ENCODE data around the gene FANCI. TPM values are rescaled to one million over a fixed set of nuclear protein-coding genes. Genes with fewer than 3 reads are reported as not detected.

Gene FANCI
- total RNA-seq, 3 donors from 2014 or later, result 50.3 to 65.1 (median 52.6) TPM

DNA sequence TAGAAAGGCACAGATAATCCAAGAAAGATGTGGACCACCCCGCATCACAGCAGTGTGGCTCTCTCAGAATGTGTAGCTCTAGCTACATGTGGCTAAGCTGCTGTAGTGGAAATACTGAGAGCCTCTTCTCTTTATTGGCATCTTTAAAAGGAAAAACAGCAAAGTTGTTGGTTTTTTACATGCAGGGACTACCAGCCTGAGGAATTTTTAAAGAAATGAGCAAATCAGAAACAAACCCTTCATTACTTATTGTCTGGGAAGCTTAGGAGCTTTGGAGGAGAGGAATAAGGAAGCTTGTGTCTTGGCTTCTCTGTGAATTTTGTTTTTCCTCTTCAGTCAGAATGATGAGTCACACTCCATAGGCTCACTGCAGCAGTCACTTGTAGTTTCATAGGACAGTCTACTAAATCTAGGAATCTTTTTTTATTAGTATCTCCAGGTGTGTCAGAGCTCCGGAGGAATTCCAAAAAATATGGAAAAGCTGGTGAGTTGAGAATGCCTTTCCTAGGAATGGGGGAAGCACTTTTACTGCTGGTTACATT, 63.3 kb downstream of the FANCI start:
- no peaks in the 10 kb centered on the region for H3K27me3 Mint-ChIP-seq (ENCODE audit: low read depth)
- H3K36me3 Mint-ChIP-seq (ENCODE audit: insufficient read depth), result peaks cover 4% of the 10 kb centered on the region
- DNase-seq (no peak), ATAC-seq (no peak)
- no peaks in the 10 kb centered on the region for H3K9me3 Mint-ChIP-seq
- H3K4me3 Mint-ChIP-seq, result no peak overlapping the region
- peaks cover 2% of the 10 kb centered on the region for H3K4me1 Mint-ChIP-seq (ENCODE audit: low read depth)

- Mint-ChIP-seq H3K9me3 (no peaks in the 10 kb centered on the region), H3K4me1 (ENCODE audit: low read depth) (peaks cover 2% of the 10 kb centered on the region), H3K4me3 (no peak overlapping the region), H3K36me3 (ENCODE audit: insufficient read depth) (peaks cover 6% of the 10 kb centered on the region), H3K27me3 (ENCODE audit: low read depth) (no peaks in the 10 kb centered on the region)
- DNase-seq, result no peak
- ATAC-seq, result no peak
Observed at GRCh38 chr15:89307791-89308190, 64.0 kb downstream of the FANCI start.

- no peak for DNase-seq
- Mint-ChIP-seq H3K36me3 (ENCODE audit: insufficient read depth) (peaks cover 7% of the 10 kb centered on the region), H3K9me3 (no peaks in the 10 kb centered on the region), H3K4me3 (no peak overlapping the region), H3K27me3 (ENCODE audit: low read depth) (no peaks in the 10 kb centered on the region), H3K4me1 (ENCODE audit: low read depth) (peaks cover 2% of the 10 kb centered on the region)
- no peak for ATAC-seq
Observed at GRCh38 chr15:89308236-89308635, 64.5 kb downstream of the FANCI start.

- no peak overlapping the region for H3K4me3 Mint-ChIP-seq
- ATAC-seq, result no peak
- H3K27me3 Mint-ChIP-seq (ENCODE audit: low read depth), result no peaks in the 10 kb centered on the region
- peaks cover 14% of the 10 kb centered on the region for H3K36me3 Mint-ChIP-seq (ENCODE audit: insufficient read depth)
- DNase-seq, result no peak
- H3K4me1 Mint-ChIP-seq (ENCODE audit: low read depth), result peaks cover 5% of the 10 kb centered on the region
- no peaks in the 10 kb centered on the region for H3K9me3 Mint-ChIP-seq
Observed at GRCh38 chr15:89309993-89310392, 66.2 kb downstream of the FANCI start.

- H3K4me3 Mint-ChIP-seq, result no peak overlapping the region
- H3K9me3 Mint-ChIP-seq, result no peaks in the 10 kb centered on the region
- DNase-seq (no peak), ATAC-seq (no peak)
- H3K27me3 Mint-ChIP-seq (ENCODE audit: low read depth), result no peaks in the 10 kb centered on the region
- H3K36me3 Mint-ChIP-seq (ENCODE audit: insufficient read depth), result peaks cover 52% of the 10 kb centered on the region
- peaks cover 16% of the 10 kb centered on the region for H3K4me1 Mint-ChIP-seq (ENCODE audit: low read depth)
Observed at GRCh38 chr15:89315375-89315929, 71.7 kb downstream of the FANCI start.

DNA sequence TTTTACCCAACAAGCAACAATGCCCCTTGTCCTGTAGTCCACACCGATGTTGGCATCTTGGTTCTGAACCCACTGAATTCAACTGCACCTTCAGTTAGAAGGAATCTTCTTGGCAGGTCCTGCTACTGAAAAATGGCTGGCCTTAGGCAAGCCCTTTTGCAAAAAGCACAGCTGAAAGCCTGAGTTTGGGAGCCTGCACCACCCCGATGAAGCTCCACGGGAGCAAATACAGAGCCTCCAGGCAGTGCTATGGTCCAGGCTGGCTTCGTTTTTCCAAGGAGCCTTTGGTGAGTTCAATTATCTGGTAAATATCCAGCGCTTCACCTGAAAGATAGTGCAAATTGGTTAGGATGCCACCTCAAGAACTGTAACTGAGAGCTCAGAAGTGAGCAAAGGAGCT, 72.7 kb downstream of the FANCI start:
- Mint-ChIP-seq H3K27me3 (ENCODE audit: low read depth) (no peaks in the 10 kb centered on the region), H3K36me3 (ENCODE audit: insufficient read depth) (peaks cover 53% of the 10 kb centered on the region), H3K9me3 (no peaks in the 10 kb centered on the region), H3K4me3 (no peak overlapping the region), H3K4me1 (ENCODE audit: low read depth) (peaks cover 16% of the 10 kb centered on the region)
- DNase-seq, result no peak
- ATAC-seq, result no peak

DNA sequence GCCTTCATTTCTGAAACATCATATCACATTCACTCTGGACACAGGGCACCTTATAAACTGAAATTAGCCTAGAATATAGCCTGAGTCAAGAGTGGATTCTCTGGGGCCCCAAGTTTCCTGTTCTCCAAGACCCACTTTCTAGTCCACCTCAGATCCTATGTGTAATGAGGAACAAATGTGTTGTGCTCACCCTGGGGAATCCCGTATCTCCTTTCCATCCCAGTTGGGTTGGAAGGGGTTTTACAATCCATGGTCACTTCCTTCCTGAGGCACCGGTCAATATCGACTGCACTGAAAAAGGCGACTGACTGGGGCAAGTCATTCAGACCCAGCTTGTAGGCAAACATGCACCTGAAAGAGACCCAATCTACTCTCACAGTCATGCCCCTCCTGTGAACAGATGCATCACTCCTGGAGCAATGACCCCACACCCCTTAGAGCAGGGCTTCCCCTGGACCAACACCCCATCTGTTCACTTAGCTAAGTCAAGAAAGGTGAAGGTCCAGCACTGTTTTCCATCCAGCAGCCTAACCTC, 73.5 kb downstream of the FANCI start:
- peaks cover 16% of the 10 kb centered on the region for H3K4me1 Mint-ChIP-seq (ENCODE audit: low read depth)
- peaks cover 59% of the 10 kb centered on the region for H3K36me3 Mint-ChIP-seq (ENCODE audit: insufficient read depth)
- H3K27me3 Mint-ChIP-seq (ENCODE audit: low read depth), result no peaks in the 10 kb centered on the region
- DNase-seq (no peak), ATAC-seq (no peak)
- H3K4me3 Mint-ChIP-seq, result no peak overlapping the region
- no peaks in the 10 kb centered on the region for H3K9me3 Mint-ChIP-seq

GRCh38 chr15:89319678-89320077, 75.9 kb downstream of the FANCI start:
- Mint-ChIP-seq H3K4me3 (no peak overlapping the region), H3K36me3 (ENCODE audit: insufficient read depth) (peaks cover 62% of the 10 kb centered on the region), H3K27me3 (ENCODE audit: low read depth) (no peaks in the 10 kb centered on the region), H3K4me1 (ENCODE audit: low read depth) (peaks cover 14% of the 10 kb centered on the region), H3K9me3 (no peaks in the 10 kb centered on the region)
- DNase-seq (no peak), ATAC-seq (no peak)

DNA sequence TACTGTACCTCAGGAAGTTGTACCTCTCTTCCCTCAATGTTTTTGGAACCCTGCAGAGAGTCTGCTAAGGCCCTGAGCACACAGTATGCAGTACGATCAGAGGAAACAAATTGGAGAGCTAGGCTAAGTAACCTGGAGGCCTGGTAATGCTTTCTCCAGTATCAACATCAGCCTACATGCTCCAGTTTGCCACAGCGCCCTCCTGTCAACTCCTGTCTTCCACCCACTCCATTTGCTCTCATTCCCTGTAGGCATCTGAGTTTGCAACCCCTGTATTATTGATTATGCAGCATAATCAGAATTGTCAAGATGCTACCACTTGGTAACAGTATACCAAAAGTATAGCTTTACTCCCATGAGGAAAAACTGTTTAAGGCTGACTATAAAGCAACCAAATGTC, 76.4 kb downstream of the FANCI start:
- DNase-seq, result no peak
- Mint-ChIP-seq H3K4me3 (no peak overlapping the region), H3K27me3 (ENCODE audit: low read depth) (no peaks in the 10 kb centered on the region), H3K36me3 (ENCODE audit: insufficient read depth) (peaks cover 61% of the 10 kb centered on the region), H3K9me3 (no peaks in the 10 kb centered on the region), H3K4me1 (ENCODE audit: low read depth) (peaks cover 14% of the 10 kb centered on the region)
- ATAC-seq, result no peak

- DNase-seq, result no peak
- Mint-ChIP-seq H3K36me3 (ENCODE audit: insufficient read depth) (peaks cover 54% of the 10 kb centered on the region), H3K9me3 (no peaks in the 10 kb centered on the region), H3K27me3 (ENCODE audit: low read depth) (no peaks in the 10 kb centered on the region), H3K4me1 (ENCODE audit: low read depth) (peaks cover 11% of the 10 kb centered on the region), H3K4me3 (no peak overlapping the region)
- peak; percentile 21 to 38 for ATAC-seq
Observed at GRCh38 chr15:89321521-89322410, 78.0 kb downstream of the FANCI start.

DNA sequence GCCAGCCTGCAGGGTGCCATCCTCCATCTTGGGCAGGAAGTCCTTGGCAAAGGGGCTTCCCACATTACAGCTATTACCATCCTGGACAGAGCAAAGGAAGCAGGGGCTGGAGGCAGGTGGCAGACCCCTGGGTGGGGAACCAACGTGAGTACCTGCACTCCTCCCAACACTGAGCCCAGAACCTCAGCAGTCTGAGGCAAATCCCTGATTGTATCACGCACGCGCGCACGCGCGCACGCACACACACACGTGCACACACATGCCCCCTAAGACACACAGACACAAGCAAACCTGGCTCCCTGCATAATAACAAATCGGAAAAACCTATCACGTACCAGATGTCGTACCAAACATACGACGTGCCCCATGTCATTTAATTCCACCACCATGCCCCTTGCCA, 79.0 kb downstream of the FANCI start:
- Mint-ChIP-seq H3K4me3 (no peak overlapping the region), H3K36me3 (ENCODE audit: insufficient read depth) (peaks cover 54% of the 10 kb centered on the region), H3K9me3 (no peaks in the 10 kb centered on the region), H3K4me1 (ENCODE audit: low read depth) (peaks cover 3% of the 10 kb centered on the region), H3K27me3 (ENCODE audit: low read depth) (no peaks in the 10 kb centered on the region)
- ATAC-seq (no peak), DNase-seq (no peak)

DNA sequence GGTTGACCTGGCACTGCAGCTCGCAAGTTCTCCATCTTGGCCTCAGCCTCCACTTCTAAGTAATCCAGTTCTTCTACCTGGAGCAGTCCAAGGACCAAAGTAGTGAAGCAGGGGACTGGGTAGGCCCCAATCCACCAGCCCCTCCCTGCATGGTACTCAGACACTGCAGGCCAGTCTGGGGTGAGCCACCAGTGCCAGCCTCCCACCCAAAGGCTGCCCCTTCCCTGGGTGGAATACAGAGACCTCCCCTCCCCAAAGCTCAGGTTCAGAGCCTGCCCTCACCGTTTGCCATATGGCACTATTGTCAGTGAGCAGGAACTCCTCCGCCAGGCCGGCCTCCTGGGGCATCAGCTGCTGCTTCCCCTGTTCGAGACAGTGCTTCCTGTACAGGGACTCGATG, 80.0 kb downstream of the FANCI start:
- no peak for DNase-seq
- peaks cover 54% of the 10 kb centered on the region for H3K36me3 Mint-ChIP-seq (ENCODE audit: insufficient read depth)
- H3K4me3 Mint-ChIP-seq, result no peak overlapping the region
- H3K27me3 Mint-ChIP-seq (ENCODE audit: low read depth), result no peaks in the 10 kb centered on the region
- H3K4me1 Mint-ChIP-seq (ENCODE audit: low read depth), result peaks cover 5% of the 10 kb centered on the region
- no peak for ATAC-seq
- no peaks in the 10 kb centered on the region for H3K9me3 Mint-ChIP-seq

DNA sequence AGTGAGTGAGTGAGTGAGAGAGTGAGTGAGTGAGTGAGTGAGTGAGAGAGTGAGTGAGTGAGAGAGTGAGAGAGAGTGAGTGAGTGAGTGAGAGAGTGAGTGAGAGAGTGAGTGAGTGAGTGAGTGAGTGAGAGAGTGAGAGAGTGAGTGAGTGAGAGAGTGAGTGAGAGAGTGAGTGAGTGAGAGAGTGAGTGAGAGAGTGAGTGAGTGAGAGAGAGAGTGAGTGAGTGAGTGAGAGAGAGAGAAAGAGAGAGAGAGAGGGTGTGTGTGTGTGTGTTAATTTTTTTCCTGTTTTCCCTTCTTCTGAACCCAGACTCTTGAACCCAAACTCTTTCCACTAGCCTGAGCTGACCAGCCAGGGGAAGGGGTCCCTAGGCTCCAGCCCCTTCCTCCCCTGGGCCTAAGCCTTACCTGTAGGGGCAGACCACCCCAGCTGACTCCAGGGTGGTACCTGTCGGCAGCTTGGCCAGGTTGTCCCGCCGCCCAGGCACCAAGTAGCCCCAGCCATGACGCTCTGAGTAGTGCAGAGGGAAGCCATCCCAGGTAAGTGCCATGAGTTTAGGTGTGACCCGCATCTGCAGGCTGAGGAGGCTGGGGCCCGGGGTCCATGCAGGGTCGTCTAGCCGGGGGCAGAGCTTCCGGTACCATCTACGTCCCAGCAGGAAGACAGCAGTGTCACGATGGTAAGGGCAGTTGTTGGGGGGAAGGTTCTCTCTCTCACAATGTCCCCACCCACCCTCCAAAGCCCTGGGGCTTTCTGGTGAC, 81.4 kb downstream of the FANCI start:
- DNase-seq, result no peak
- peaks cover 18% of the 10 kb centered on the region for H3K4me1 Mint-ChIP-seq (ENCODE audit: low read depth)

GRCh38 chr15:89326316-89326715, 82.5 kb downstream of the FANCI start:
- ATAC-seq (no peak), DNase-seq (no peak)
- H3K9me3 Mint-ChIP-seq, result no peaks in the 10 kb centered on the region
- no peak overlapping the region for H3K4me3 Mint-ChIP-seq
- peaks cover 58% of the 10 kb centered on the region for H3K36me3 Mint-ChIP-seq (ENCODE audit: insufficient read depth)
- H3K27me3 Mint-ChIP-seq (ENCODE audit: low read depth), result no peaks in the 10 kb centered on the region
- peaks cover 29% of the 10 kb centered on the region for H3K4me1 Mint-ChIP-seq (ENCODE audit: low read depth)

More for the DNA sequence above, 81.4 kb downstream of the FANCI start:
- H3K27me3 Mint-ChIP-seq (ENCODE audit: low read depth), result no peaks in the 10 kb centered on the region
- no peaks in the 10 kb centered on the region for H3K9me3 Mint-ChIP-seq
- H3K4me3 Mint-ChIP-seq, result no peak overlapping the region
- ATAC-seq, result no peak
- H3K36me3 Mint-ChIP-seq (ENCODE audit: insufficient read depth), result peaks cover 51% of the 10 kb centered on the region
